Measurements from ENCODE around the gene KRT7.

Gene KRT7

DNA sequence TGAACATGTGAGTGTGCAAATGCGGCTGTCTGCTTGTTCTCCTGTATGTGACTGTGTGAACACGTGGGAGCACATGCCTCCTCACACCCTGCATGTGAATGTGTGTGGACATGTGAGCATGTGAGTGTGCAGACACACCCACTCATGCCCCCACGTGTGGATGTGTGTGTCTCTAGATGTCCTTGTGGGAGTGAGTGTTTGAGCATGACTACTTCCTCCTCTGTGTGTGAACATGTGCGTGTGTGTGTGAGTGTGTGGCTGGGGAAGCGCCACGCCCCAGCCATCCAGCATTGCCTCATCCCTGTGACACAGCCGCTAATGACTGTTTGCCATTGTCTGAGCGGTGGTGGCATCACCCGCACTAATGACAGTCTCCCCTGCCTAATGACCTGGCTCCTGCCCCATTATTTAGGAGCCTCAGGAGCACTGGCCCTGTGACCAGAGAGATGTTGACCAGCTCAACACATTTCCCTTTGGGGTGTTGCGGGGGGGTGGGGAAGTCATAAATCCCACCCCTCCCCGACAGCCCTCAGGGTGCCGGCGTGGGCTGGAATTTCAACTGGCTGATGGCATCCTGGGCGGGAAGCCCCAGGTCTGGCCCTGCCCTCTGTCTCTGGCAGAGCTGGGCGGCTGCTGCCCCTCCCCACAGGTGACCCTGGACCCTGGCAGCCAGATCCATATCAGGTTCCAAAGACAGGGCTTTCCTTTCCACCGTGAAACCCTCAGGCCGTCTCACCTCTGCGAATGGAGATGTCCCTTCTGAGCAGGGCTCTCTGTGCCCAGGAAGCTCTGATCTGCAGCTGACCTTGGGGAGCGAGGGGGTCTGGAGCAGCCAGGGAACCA is 29.7 kb upstream of the KRT7 start:
- Histone ChIP-seq H3K27ac (replicated peaks) (peak overlapping the region; percentile 79), H3K4me3 (replicated peaks; ENCODE audit: insufficient read depth, low read length) (no peak overlapping the region), H3K27me3 (ENCODE audit: insufficient read depth, poor library complexity, severe bottlenecking) (no peaks in the 10 kb centered on the region)
- TF ChIP-seq SPI1 (IDR thresholded peaks at IDR 0.05; ENCODE audit: borderline replicate concordance, low read depth) (peak; percentile 64; the same call in 1 of the 2 replicates), POLR2AphosphoS5 (IDR thresholded peaks at IDR 0.05; ENCODE audit: low read depth) (peak; percentile 92), GABPA (IDR thresholded peaks at IDR 0.05; ENCODE audit: low read depth) (peak; percentile 57)
- TF ChIP-seq, protein P1, sequence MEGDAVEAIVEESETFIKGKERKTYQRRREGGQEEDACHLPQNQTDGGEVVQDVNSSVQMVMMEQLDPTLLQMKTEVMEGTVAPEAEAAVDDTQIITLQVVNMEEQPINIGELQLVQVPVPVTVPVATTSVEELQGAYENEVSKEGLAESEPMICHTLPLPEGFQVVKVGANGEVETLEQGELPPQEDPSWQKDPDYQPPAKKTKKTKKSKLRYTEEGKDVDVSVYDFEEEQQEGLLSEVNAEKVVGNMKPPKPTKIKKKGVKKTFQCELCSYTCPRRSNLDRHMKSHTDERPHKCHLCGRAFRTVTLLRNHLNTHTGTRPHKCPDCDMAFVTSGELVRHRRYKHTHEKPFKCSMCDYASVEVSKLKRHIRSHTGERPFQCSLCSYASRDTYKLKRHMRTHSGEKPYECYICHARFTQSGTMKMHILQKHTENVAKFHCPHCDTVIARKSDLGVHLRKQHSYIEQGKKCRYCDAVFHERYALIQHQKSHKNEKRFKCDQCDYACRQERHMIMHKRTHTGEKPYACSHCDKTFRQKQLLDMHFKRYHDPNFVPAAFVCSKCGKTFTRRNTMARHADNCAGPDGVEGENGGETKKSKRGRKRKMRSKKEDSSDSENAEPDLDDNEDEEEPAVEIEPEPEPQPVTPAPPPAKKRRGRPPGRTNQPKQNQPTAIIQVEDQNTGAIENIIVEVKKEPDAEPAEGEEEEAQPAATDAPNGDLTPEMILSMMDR (IDR thresholded peaks at IDR 0.05; ENCODE audit: insufficient read depth, low read length) = no peak
- TF ChIP-seq, protein P2, sequence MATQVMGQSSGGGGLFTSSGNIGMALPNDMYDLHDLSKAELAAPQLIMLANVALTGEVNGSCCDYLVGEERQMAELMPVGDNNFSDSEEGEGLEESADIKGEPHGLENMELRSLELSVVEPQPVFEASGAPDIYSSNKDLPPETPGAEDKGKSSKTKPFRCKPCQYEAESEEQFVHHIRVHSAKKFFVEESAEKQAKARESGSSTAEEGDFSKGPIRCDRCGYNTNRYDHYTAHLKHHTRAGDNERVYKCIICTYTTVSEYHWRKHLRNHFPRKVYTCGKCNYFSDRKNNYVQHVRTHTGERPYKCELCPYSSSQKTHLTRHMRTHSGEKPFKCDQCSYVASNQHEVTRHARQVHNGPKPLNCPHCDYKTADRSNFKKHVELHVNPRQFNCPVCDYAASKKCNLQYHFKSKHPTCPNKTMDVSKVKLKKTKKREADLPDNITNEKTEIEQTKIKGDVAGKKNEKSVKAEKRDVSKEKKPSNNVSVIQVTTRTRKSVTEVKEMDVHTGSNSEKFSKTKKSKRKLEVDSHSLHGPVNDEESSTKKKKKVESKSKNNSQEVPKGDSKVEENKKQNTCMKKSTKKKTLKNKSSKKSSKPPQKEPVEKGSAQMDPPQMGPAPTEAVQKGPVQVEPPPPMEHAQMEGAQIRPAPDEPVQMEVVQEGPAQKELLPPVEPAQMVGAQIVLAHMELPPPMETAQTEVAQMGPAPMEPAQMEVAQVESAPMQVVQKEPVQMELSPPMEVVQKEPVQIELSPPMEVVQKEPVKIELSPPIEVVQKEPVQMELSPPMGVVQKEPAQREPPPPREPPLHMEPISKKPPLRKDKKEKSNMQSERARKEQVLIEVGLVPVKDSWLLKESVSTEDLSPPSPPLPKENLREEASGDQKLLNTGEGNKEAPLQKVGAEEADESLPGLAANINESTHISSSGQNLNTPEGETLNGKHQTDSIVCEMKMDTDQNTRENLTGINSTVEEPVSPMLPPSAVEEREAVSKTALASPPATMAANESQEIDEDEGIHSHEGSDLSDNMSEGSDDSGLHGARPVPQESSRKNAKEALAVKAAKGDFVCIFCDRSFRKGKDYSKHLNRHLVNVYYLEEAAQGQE (IDR thresholded peaks at IDR 0.05; ENCODE audit: insufficient replicate concordance, low read depth) = no peak
- DNase-seq (ENCODE audit: low read depth in 1 of 2, low spot score in 1 of 2) = peak; percentile 97 to 100

DNA sequence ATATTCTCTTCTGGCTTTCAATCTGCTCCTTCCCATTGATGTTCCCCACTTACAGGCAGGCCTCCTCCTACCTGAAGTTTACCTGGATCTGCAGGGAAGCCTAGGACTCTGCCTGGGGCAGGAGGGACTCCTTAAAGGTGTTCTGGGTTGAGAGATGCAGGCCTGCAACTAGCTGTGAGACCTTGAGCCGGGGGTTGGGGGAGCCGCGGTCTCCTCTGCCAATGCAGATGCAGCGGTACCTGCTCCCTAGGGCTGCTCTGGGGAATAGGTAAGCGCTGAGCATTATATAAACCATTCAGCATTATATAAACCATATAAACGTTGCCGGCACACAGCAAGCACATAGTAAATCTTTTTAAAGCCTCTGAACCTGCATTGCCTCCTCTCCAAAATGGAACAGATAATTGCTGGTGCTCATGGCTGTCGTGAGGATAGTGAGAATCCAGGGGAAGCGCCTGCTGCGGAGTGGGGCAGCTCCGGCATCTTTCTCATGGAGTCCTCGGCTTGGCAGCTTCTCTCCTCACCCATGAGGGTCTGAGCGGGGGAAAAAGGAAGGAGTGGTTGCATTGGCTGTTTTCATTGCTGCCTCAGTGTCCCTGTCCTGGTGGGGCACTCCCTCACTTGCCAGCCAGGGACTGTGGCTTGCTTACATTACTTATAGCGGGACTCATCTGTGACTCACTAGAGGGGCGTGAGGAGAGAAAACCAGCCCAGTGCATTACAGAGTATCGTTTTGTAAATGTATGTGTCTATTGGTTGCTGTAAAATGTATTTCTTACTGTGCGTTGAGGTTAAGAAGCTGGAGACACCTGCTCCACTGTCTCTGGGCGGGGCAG is 28.7 kb upstream of the KRT7 start:
- TF ChIP-seq POLR2AphosphoS5 (IDR thresholded peaks at IDR 0.05; ENCODE audit: low read depth) (no peak), GABPA (IDR thresholded peaks at IDR 0.05; ENCODE audit: low read depth) (no peak)
- no peaks in the 10 kb centered on the region for H3K27me3 ChIP-seq (ENCODE audit: insufficient read depth, poor library complexity, severe bottlenecking)
- no peak for DNase-seq (ENCODE audit: low read depth in 1 of 2, low spot score in 1 of 2)
- H3K27ac ChIP-seq (replicated peaks) = peak overlapping the region; percentile 79
- H3K4me3 ChIP-seq (replicated peaks; ENCODE audit: insufficient read depth, low read length) = no peak overlapping the region

DNA sequence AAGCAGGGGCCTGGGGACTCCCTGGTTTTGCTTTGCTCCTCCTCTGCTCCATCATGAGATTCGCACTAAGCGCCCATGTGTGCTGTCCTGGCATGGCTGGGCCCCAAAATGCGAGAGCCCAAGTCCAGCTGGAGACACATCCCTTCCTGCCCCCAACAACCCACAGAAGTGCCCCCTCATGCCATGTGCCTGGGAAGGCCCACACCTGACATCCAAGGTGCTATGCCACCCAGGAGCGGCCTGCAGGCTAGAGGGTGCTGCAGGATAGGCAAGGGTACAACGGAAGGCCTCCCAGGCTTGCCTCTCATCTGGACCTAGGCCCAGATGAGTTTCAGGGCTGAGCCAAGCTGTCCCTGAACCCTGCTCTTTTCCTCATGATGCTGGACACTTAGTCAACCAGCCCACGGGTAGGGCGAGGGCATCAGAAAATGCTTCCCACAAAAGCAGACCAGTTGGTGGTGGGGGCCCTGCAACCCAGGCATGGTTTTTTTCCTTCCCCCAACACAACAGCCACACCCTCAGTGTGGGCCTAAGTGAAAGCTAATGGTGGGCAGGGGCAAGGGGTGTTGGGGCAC is 28.0 kb upstream of the KRT7 start:
- no peak for DNase-seq (ENCODE audit: low read depth in 1 of 2, low spot score in 1 of 2)
- no peak overlapping the region for H3K4me3 ChIP-seq (replicated peaks; ENCODE audit: insufficient read depth, low read length)
- TF ChIP-seq, protein P2 (IDR thresholded peaks at IDR 0.05; ENCODE audit: insufficient replicate concordance, low read depth) = no peak
- TF ChIP-seq SPI1 (IDR thresholded peaks at IDR 0.05; ENCODE audit: borderline replicate concordance, low read depth) = no peak
- TF ChIP-seq POLR2AphosphoS5 (IDR thresholded peaks at IDR 0.05; ENCODE audit: low read depth) = no peak
- no peak for TF ChIP-seq GABPA (IDR thresholded peaks at IDR 0.05; ENCODE audit: low read depth)
- TF ChIP-seq, protein P1 (IDR thresholded peaks at IDR 0.05; ENCODE audit: insufficient read depth, low read length) = no peak
- no peaks in the 10 kb centered on the region for H3K27me3 ChIP-seq (ENCODE audit: insufficient read depth, poor library complexity, severe bottlenecking)
- H3K27ac ChIP-seq (replicated peaks) = no peak overlapping the region
